SK-N-SH treated with all-trans-retinoic acid at 6 μM for 48 hours (cell line): ENCODE results near the gene AHRR.
A peak's percentile ranks its signal among the peaks of the same experiment; 100 is the strongest.

Experiments used
- ATAC-seq: fragments of 200-7000 bp; cut with Tn5 transposase; 3 replicates; pipeline ENCODE4 v1.9.1; 2020; ENCODE audit warnings: mild to moderate bottlenecking, moderate library complexity
- ARNTL ChIP-seq: fragments of 450-650 bp; formaldehyde crosslinking; IDR thresholded peaks from 2 replicates; pipeline ENCODE4 v1.5.0; 2020; ENCODE audit warnings: low read depth, mild to moderate bottlenecking, moderate library complexity, borderline replicate concordance
- BACH2 ChIP-seq: fragments of 250-450 bp; sonication (Bioruptor Pico); IDR thresholded peaks from 2 replicates; pipeline ENCODE4 v1.9.0; 2021; ENCODE audit warnings: mild to moderate bottlenecking, borderline replicate concordance
- CREB5 ChIP-seq: fragments of 250-450 bp; sonication (Bioruptor Pico); IDR thresholded peaks from 2 replicates; pipeline ENCODE4 v1.5.1; 2020; ENCODE audit warnings: low read depth, mild to moderate bottlenecking, moderate library complexity
- CSDC2 ChIP-seq: fragments of 250-450 bp; sonication (Bioruptor Pico); IDR thresholded peaks from 2 replicates; pipeline ENCODE4 v1.5.0; 2020; ENCODE audit warnings: mild to moderate bottlenecking, moderate library complexity
- CSRNP3 ChIP-seq: fragments of 250-450 bp; sonication (Bioruptor Pico); IDR thresholded peaks from 2 replicates; pipeline ENCODE4 v1.5.1; 2021; ENCODE audit warnings: mild to moderate bottlenecking, moderate library complexity
- ESRRG ChIP-seq: fragments of 250-450 bp; sonication (Bioruptor Pico); IDR thresholded peaks from 2 replicates; pipeline ENCODE4 v1.6.1; 2021; ENCODE audit warnings: mild to moderate bottlenecking
- GLIS3 ChIP-seq: fragments of 250-450 bp; sonication (Bioruptor Pico); IDR thresholded peaks from 2 replicates; pipeline ENCODE4 v1.5.0; 2020; ENCODE audit warnings: mild to moderate bottlenecking, moderate library complexity
- ISL1 ChIP-seq: fragments of 250-450 bp; sonication (Bioruptor Pico); IDR thresholded peaks from 2 replicates; pipeline ENCODE4 v2.1.2; 2022; ENCODE audit warnings: mild to moderate bottlenecking, moderate library complexity
- OSR1 ChIP-seq: fragments of 250-450 bp; sonication (Bioruptor Pico); IDR thresholded peaks from 2 replicates; pipeline ENCODE4 v1.8.0; 2022; ENCODE audit warnings: moderate library complexity, mild to moderate bottlenecking, inconsistent platforms
- POU6F1 ChIP-seq: fragments of 250-450 bp; sonication (Bioruptor Pico); IDR thresholded peaks from 2 replicates; pipeline ENCODE4 v1.8.0; 2021; ENCODE audit warnings: low read depth, mild to moderate bottlenecking, moderate library complexity, borderline replicate concordance
- PPARA ChIP-seq: fragments of 250-450 bp; sonication (Bioruptor Pico); IDR thresholded peaks from 2 replicates; pipeline ENCODE4 v1.5.0; 2020; ENCODE audit warnings: mild to moderate bottlenecking, borderline replicate concordance
- RARB ChIP-seq: fragments of 250-450 bp; sonication (Bioruptor Pico); IDR thresholded peaks from 2 replicates; pipeline ENCODE4 v1.8.0; 2021; ENCODE audit warnings: mild to moderate bottlenecking, moderate library complexity
- SNAI2 ChIP-seq: fragments of 250-450 bp; sonication (Bioruptor Pico); IDR thresholded peaks from 2 replicates; pipeline ENCODE4 v1.5.0; 2020; ENCODE audit warnings: mild to moderate bottlenecking, moderate library complexity
- TCF4 ChIP-seq: fragments of 250-450 bp; sonication (Bioruptor Pico); IDR thresholded peaks from 2 replicates; pipeline ENCODE4 v1.8.0; 2021; ENCODE audit warnings: mild to moderate bottlenecking, moderate library complexity, borderline replicate concordance
- TOX ChIP-seq: fragments of 250-450 bp; sonication (Bioruptor Pico); IDR thresholded peaks from 2 replicates; pipeline ENCODE4 v1.8.0; 2021; ENCODE audit warnings: mild to moderate bottlenecking, moderate library complexity, borderline replicate concordance
- TSHZ2 ChIP-seq: fragments of 250-450 bp; sonication (Bioruptor Pico); IDR thresholded peaks from 2 replicates; pipeline ENCODE4 v1.5.0; 2020; ENCODE audit warnings: mild to moderate bottlenecking, moderate library complexity
- ZC3H10 ChIP-seq: fragments of 250-450 bp; sonication (Bioruptor Pico); IDR thresholded peaks from 2 replicates; pipeline ENCODE4 v1.5.1; 2021; ENCODE audit warnings: mild to moderate bottlenecking, moderate library complexity
- ZFP3 ChIP-seq: fragments of 250-450 bp; sonication (Bioruptor Pico); IDR thresholded peaks from 2 replicates; pipeline ENCODE4 v1.5.0; 2020; ENCODE audit warnings: mild to moderate bottlenecking, moderate library complexity
- ZFP30 ChIP-seq: fragments of 450-650 bp; formaldehyde crosslinking; IDR thresholded peaks from 2 replicates; pipeline ENCODE4 v1.5.0; 2022; ENCODE audit warnings: mild to moderate bottlenecking, moderate library complexity
- ZNF565 ChIP-seq: fragments of 450-650 bp; formaldehyde crosslinking; conservative IDR thresholded peaks from 2 replicates; pipeline ENCODE4 v1.5.0; 2020; ENCODE audit warnings: low read depth, mild to moderate bottlenecking, moderate library complexity
- ZNF70 ChIP-seq: fragments of 450-650 bp; formaldehyde crosslinking; IDR thresholded peaks from 2 replicates; pipeline ENCODE4 v1.5.0; 2020; ENCODE audit warnings: mild to moderate bottlenecking, moderate library complexity
- ZNF8 ChIP-seq: fragments of 450-650 bp; formaldehyde crosslinking; IDR thresholded peaks from 2 replicates; pipeline ENCODE4 v1.5.0; 2020; ENCODE audit warnings: mild to moderate bottlenecking, moderate library complexity

AHRR gene

GRCh38 chr5:446066-446882 lies 124.8 kb downstream of the AHRR start (continued):
- no peak for TF ChIP-seq OSR1 (CRISPR knock-in tag)

- TF ChIP-seq GLIS3 (CRISPR knock-in tag) (no peak), ZNF8 (CRISPR knock-in tag) (no peak), SNAI2 (no peak), ZNF565 (no peak), CREB5 (CRISPR knock-in tag) (no peak), ZFP30 (CRISPR knock-in tag) (no peak), ARNTL (CRISPR knock-in tag) (no peak), ISL1 (no peak), ZFP3 (CRISPR knock-in tag) (no peak), BACH2 (no peak), POU6F1 (CRISPR knock-in tag) (no peak), RARB (no peak), TSHZ2 (CRISPR knock-in tag) (no peak), PPARA (CRISPR knock-in tag) (no peak), ZNF70 (CRISPR knock-in tag) (no peak), CSDC2 (CRISPR knock-in tag) (no peak), OSR1 (CRISPR knock-in tag) (no peak), ESRRG (no peak), CSRNP3 (CRISPR knock-in tag) (no peak), TOX (CRISPR knock-in tag) (no peak)
- TF ChIP-seq, all 23 proteins: peak for 0
- peak; percentile 35; the same call in 1 of the 3 replicates for ATAC-seq
Observed at GRCh38 chr5:446883-447263, 125.4 kb downstream of the AHRR start.

GRCh38 chr5:447501-447900 lies 126.0 kb downstream of the AHRR start:
- ATAC-seq: no peak
- TF ChIP-seq ZNF70 (CRISPR knock-in tag): no peak
- no peak for TF ChIP-seq BACH2
- no peak for TF ChIP-seq TCF4 (CRISPR knock-in tag)
- TF ChIP-seq ESRRG: no peak
- no peak for TF ChIP-seq ZNF8 (CRISPR knock-in tag)
- TF ChIP-seq ZC3H10 (CRISPR knock-in tag): no peak
- TF ChIP-seq PPARA (CRISPR knock-in tag): no peak

GRCh38 chr5:448061-448765 lies 126.7 kb downstream of the AHRR start:
- ATAC-seq: no peak
- no peak for TF ChIP-seq CREB5 (CRISPR knock-in tag)
- no peak for TF ChIP-seq PPARA (CRISPR knock-in tag)
- TF ChIP-seq RARB: no peak
- TF ChIP-seq TOX (CRISPR knock-in tag): no peak
- TF ChIP-seq SNAI2: no peak
- no peak for TF ChIP-seq BACH2
- TF ChIP-seq CSRNP3 (CRISPR knock-in tag): no peak
- TF ChIP-seq ZFP3 (CRISPR knock-in tag): no peak
- no peak for TF ChIP-seq TCF4 (CRISPR knock-in tag)
- TF ChIP-seq ARNTL (CRISPR knock-in tag): no peak
- no peak for TF ChIP-seq GLIS3 (CRISPR knock-in tag)
- no peak for TF ChIP-seq ZNF70 (CRISPR knock-in tag)
- TF ChIP-seq POU6F1 (CRISPR knock-in tag): no peak
- no peak for TF ChIP-seq CSDC2 (CRISPR knock-in tag)
